GM06990 (cell line): ENCODE results near the gene TCF7L1.
"Not testable (repeated sequence)": the region's sequence is repeated elsewhere in the genome, so short reads cannot be mapped to it uniquely, and the experiment has no call there.

Experiments
- DNase-seq: peaks from one replicate; pipeline ENCODE4 v3.0.0-alpha.2; 2011; ENCODE audit not compliant: insufficient read length; ENCODE audit errors: extremely low read depth
- H3K27me3 ChIP-seq: replicated peaks from 2 replicates; pipeline ENCODE4 v1.6.0; 2011; ENCODE audit warnings: low read length; ENCODE audit not compliant: control insufficient read depth, insufficient read depth
- H3K36me3 ChIP-seq: 2 replicates; pipeline ENCODE4 v1.5.1; 2011; ENCODE audit warnings: low read length; ENCODE audit not compliant: control insufficient read depth, insufficient read depth
- H3K4me3 ChIP-seq: replicated peaks from 2 replicates; pipeline ENCODE4 v1.5.1; 2011; ENCODE audit warnings: low read depth, mild to moderate bottlenecking, control low read depth, low read length
- CTCF ChIP-seq: IDR thresholded peaks from 2 replicates; pipeline ENCODE4 v1.5.1; 2011; ENCODE audit warnings: low read length, control low read depth, mild to moderate bottlenecking, inconsistent platforms; ENCODE audit not compliant: insufficient read depth, poor library complexity, severe bottlenecking

Gene TCF7L1

GRCh38 chr2:85154048-85154753 lies 21.0 kb downstream of the TCF7L1 start:
- DNase-seq: no peak
- Histone ChIP-seq H3K4me3 (no peak overlapping the region), H3K27me3 (no peaks in the 10 kb centered on the region; the same call in none of the 2 replicates), H3K36me3 (no peaks in the 10 kb centered on the region)
- TF ChIP-seq CTCF: no peak

- H3K4me3 ChIP-seq, H3K36me3 ChIP-seq, DNase-seq, H3K27me3 ChIP-seq: not testable (repeated sequence)
Measured at GRCh38 chr2:85155082-85155481, 21.9 kb downstream of the TCF7L1 start.

GRCh38 chr2:85156153-85156552 lies 23.0 kb downstream of the TCF7L1 start:
- no peaks in the 10 kb centered on the region; the same call in none of the 2 replicates for H3K27me3 ChIP-seq
- H3K36me3 ChIP-seq: no peaks in the 10 kb centered on the region
- DNase-seq: no peak
- no peak overlapping the region for H3K4me3 ChIP-seq
- no peak for TF ChIP-seq CTCF

GRCh38 chr2:85156619-85157018 lies 23.4 kb downstream of the TCF7L1 start:
- no peak for DNase-seq
- no peak for TF ChIP-seq CTCF
- Histone ChIP-seq H3K4me3 (no peak overlapping the region), H3K27me3 (no peaks in the 10 kb centered on the region; the same call in none of the 2 replicates), H3K36me3 (no peaks in the 10 kb centered on the region)

- Histone ChIP-seq H3K27me3 (no peaks in the 10 kb centered on the region; the same call in none of the 2 replicates), H3K4me3 (no peak overlapping the region), H3K36me3 (no peaks in the 10 kb centered on the region)
- no peak for TF ChIP-seq CTCF
- DNase-seq: no peak
Measured at GRCh38 chr2:85157345-85157744, 24.2 kb downstream of the TCF7L1 start.

- H3K27me3 ChIP-seq: no peaks in the 10 kb centered on the region; the same call in none of the 2 replicates
- TF ChIP-seq CTCF: no peak
Measured at GRCh38 chr2:85158559-85159273, 25.5 kb downstream of the TCF7L1 start.

More at GRCh38 chr2:85158559-85159273, 25.5 kb downstream of the TCF7L1 start:
- no peak for DNase-seq
- Histone ChIP-seq H3K4me3 (no peak overlapping the region), H3K36me3 (no peaks in the 10 kb centered on the region)
